ENCODE results near the gene INSM1.

INSM1 gene

GRCh38 chr20:20327746-20328145, 40.2 kb upstream of the INSM1 start:
- TF ChIP-seq, protein P1, sequence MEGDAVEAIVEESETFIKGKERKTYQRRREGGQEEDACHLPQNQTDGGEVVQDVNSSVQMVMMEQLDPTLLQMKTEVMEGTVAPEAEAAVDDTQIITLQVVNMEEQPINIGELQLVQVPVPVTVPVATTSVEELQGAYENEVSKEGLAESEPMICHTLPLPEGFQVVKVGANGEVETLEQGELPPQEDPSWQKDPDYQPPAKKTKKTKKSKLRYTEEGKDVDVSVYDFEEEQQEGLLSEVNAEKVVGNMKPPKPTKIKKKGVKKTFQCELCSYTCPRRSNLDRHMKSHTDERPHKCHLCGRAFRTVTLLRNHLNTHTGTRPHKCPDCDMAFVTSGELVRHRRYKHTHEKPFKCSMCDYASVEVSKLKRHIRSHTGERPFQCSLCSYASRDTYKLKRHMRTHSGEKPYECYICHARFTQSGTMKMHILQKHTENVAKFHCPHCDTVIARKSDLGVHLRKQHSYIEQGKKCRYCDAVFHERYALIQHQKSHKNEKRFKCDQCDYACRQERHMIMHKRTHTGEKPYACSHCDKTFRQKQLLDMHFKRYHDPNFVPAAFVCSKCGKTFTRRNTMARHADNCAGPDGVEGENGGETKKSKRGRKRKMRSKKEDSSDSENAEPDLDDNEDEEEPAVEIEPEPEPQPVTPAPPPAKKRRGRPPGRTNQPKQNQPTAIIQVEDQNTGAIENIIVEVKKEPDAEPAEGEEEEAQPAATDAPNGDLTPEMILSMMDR (IDR thresholded peaks at IDR 0.05; ENCODE audit: low read depth, low read length, missing control alignments): no peak
- no peak overlapping the region for H3K4me3 ChIP-seq (ENCODE audit: low read depth, low read length)
- no peaks in the 10 kb centered on the region for H3K27me3 ChIP-seq (replicated peaks)
- no peak overlapping the region for H3K27ac ChIP-seq
- in situ Hi-C loops (cut with HindIII; ENCODE audit: low pct_ligation_motif_present, low sequenced_read_pairs): no loop called here
- H3K36me3 ChIP-seq (replicated peaks): no peaks in the 10 kb centered on the region
- DNase-seq: no peak

GRCh38 chr20:20329564-20329963, 38.3 kb upstream of the INSM1 start:
- no peak overlapping the region for H3K4me3 ChIP-seq (ENCODE audit: low read depth, low read length)
- DNase-seq: no peak
- H3K27me3 ChIP-seq (replicated peaks): no peaks in the 10 kb centered on the region
- H3K36me3 ChIP-seq (replicated peaks): no peaks in the 10 kb centered on the region
- H3K27ac ChIP-seq: no peak overlapping the region
- in situ Hi-C loops (cut with HindIII; ENCODE audit: low pct_ligation_motif_present, low sequenced_read_pairs): no loop called here
- TF ChIP-seq, protein P1 (IDR thresholded peaks at IDR 0.05; ENCODE audit: low read depth, low read length, missing control alignments): no peak

- Histone ChIP-seq H3K4me3 (ENCODE audit: low read depth, low read length) (no peak overlapping the region), H3K27me3 (replicated peaks) (no peaks in the 10 kb centered on the region), H3K27ac (no peak overlapping the region), H3K36me3 (replicated peaks) (no peaks in the 10 kb centered on the region)
- no peak for DNase-seq
- TF ChIP-seq, protein P1 (IDR thresholded peaks at IDR 0.05; ENCODE audit: low read depth, low read length, missing control alignments): no peak
- in situ Hi-C loops (cut with HindIII; ENCODE audit: low pct_ligation_motif_present, low sequenced_read_pairs): no loop called here
These were observed 36.7 kb upstream of the INSM1 start for GRCh38 chr20:20331156-20331555.

DNA sequence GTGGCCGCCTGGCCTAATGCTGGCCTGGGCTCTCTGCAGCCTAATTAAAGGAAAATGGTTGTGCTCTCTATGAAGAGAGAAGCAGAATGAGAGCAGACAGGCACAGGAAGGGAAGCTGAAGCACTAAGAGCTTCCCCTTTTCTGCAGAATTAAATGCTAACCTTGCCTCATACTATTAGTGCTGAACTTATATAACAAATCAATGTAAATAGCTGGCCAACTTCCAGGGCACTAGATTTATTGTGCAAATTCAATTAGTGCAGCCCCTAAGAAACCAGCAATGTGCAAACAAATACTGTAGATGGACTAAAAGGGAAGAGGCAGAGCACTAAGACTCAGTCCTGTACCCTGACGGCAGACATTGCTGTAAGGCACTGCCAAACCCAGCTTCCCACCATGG, 36.1 kb upstream of the INSM1 start:
- TF ChIP-seq, protein P1 (IDR thresholded peaks at IDR 0.05; ENCODE audit: low read depth, low read length, missing control alignments): no peak
- no peaks in the 10 kb centered on the region for H3K36me3 ChIP-seq (replicated peaks)
- no peak for DNase-seq
- in situ Hi-C loops (cut with HindIII; ENCODE audit: low pct_ligation_motif_present, low sequenced_read_pairs): no loop called here
- no peaks in the 10 kb centered on the region for H3K27me3 ChIP-seq (replicated peaks)
- no peak overlapping the region for H3K27ac ChIP-seq
- no peak overlapping the region for H3K4me3 ChIP-seq (ENCODE audit: low read depth, low read length)

DNA sequence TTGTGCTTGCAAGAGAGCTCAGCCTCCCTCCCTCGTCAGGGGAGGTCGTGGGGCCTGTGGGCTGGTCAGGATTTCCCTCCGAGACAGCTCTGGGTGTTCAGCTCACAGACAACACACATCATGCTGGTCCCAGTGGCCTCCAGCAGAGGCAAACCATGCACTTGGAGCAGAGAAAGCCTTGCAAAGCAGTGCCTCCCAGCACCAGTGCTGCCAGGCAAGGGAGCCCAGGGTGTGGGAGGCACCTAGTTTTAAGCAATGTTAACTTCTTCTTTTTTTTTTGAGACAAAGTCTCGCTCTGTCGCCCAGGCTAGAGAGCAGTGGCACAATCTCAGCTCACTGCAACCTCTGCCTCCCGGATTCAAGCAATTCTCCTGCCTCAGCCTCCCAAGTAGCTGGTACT, 34.0 kb upstream of the INSM1 start:
- no peak overlapping the region for H3K27ac ChIP-seq

DNA sequence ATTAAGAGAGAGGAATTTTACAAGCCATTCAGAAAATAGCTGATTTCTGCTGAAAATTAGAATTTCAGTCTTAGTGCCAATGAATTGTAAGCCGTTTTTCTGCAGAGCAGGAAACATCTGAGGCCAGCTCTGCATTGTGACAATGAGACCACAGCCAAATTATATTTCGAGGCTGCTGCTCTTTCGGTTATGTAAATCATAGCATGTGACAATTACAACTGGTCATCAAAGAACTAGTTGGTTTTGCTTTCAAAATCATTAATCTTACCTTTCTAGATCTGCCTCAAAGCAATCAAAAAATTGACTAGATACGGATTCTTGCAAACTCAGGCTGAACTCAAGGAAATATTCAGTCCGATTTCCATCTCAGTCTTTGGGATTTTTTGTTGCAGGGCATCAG, 33.4 kb upstream of the INSM1 start:
- in situ Hi-C loops (cut with HindIII; ENCODE audit: low pct_ligation_motif_present, low sequenced_read_pairs): no loop called here
- Histone ChIP-seq H3K27ac (no peak overlapping the region), H3K36me3 (replicated peaks) (no peaks in the 10 kb centered on the region), H3K27me3 (replicated peaks) (no peaks in the 10 kb centered on the region), H3K4me3 (ENCODE audit: low read depth, low read length) (no peak overlapping the region)
- TF ChIP-seq, protein P1 (IDR thresholded peaks at IDR 0.05; ENCODE audit: low read depth, low read length, missing control alignments): no peak
- no peak for DNase-seq

More for the DNA sequence above, 34.0 kb upstream of the INSM1 start:
- Histone ChIP-seq H3K27me3 (replicated peaks) (no peaks in the 10 kb centered on the region), H3K4me3 (ENCODE audit: low read depth, low read length) (no peak overlapping the region), H3K36me3 (replicated peaks) (no peaks in the 10 kb centered on the region)
- TF ChIP-seq, protein P1 (IDR thresholded peaks at IDR 0.05; ENCODE audit: low read depth, low read length, missing control alignments): no peak
- no peak for DNase-seq
- in situ Hi-C loops (cut with HindIII; ENCODE audit: low pct_ligation_motif_present, low sequenced_read_pairs): no loop called here

Data from brain microvascular endothelial cell (primary cell).